ENCODE results near the gene NOC4L.
A peak's percentile ranks its signal among the peaks of the same experiment; 100 is the strongest.
"Not testable (repeated sequence)": the region's sequence is repeated elsewhere in the genome, so short reads cannot be mapped to it uniquely, and the experiment has no call there.

Gene NOC4L

GRCh38 chr12:132186857-132187620, 42.8 kb downstream of the NOC4L start:
- no peak for DNase-seq

- no peak for DNase-seq
These were observed 43.6 kb downstream of the NOC4L start for GRCh38 chr12:132187646-132188450.

GRCh38 chr12:132188451-132188901, 44.2 kb downstream of the NOC4L start:
- DNase-seq = no peak

GRCh38 chr12:132188916-132189325, 44.7 kb downstream of the NOC4L start:
- DNase-seq = no peak

- DNase-seq = peak; percentile 90
These were observed 45.2 kb downstream of the NOC4L start for GRCh38 chr12:132189378-132190011.

- DNase-seq = no peak
These were observed 45.9 kb downstream of the NOC4L start for GRCh38 chr12:132190012-132190755.

GRCh38 chr12:132190834-132191500, 46.7 kb downstream of the NOC4L start:
- DNase-seq = no peak

- no peak for DNase-seq
These were observed 47.7 kb downstream of the NOC4L start for GRCh38 chr12:132191715-132192553.

GRCh38 chr12:132194056-132194455, 49.8 kb downstream of the NOC4L start:
- DNase-seq = no peak

- DNase-seq = no peak
These were observed 50.3 kb downstream of the NOC4L start for GRCh38 chr12:132194556-132194955.

GRCh38 chr12:132195242-132195641, 51.0 kb downstream of the NOC4L start:
- DNase-seq = not testable (repeated sequence)

GRCh38 chr12:132196038-132196872, 52.0 kb downstream of the NOC4L start:
- DNase-seq = no peak

- DNase-seq = no peak
These were observed 52.7 kb downstream of the NOC4L start for GRCh38 chr12:132196873-132197390.

- no peak for DNase-seq
These were observed 53.5 kb downstream of the NOC4L start for GRCh38 chr12:132197581-132198354.

- DNase-seq = no peak
These were observed 54.8 kb downstream of the NOC4L start for GRCh38 chr12:132199101-132199500.

- no peak for DNase-seq
These were observed 55.5 kb downstream of the NOC4L start for GRCh38 chr12:132199526-132200319.

GRCh38 chr12:132200800-132201199, 56.5 kb downstream of the NOC4L start:
- DNase-seq = no peak

GRCh38 chr12:132201391-132202120, 57.3 kb downstream of the NOC4L start:
- DNase-seq = no peak

Data from MV-4-11 (cell line).